Esophagus squamous epithelium (tissue), 4 donors: ENCODE data around the gene FAM111A.

Experiments
- POLR2A ChIP-seq, 4 donors: fragments of 450-650 bp; IDR thresholded peaks; one replicate each; pipeline ENCODE4 v1.6.1; 2017; ENCODE audit warnings: antibody characterized with exemption in 4 of 4, mild to moderate bottlenecking in 4 of 4, moderate library complexity in 3 of 4
- TF ChIP-seq, protein P1 (sequence below), 6 experiments: fragments of 450-650 bp in 4 of 6; fragments of 200-600 bp in 2 of 6; sonication (generic) in 2 of 6; IDR thresholded peaks; one replicate each; pipeline ENCODE4 v1.5.1; 2016 to 2019; ENCODE audit warnings: antibody characterized with exemption in 6 of 6, mild to moderate bottlenecking in 4 of 6, moderate library complexity in 4 of 6

DNA sequence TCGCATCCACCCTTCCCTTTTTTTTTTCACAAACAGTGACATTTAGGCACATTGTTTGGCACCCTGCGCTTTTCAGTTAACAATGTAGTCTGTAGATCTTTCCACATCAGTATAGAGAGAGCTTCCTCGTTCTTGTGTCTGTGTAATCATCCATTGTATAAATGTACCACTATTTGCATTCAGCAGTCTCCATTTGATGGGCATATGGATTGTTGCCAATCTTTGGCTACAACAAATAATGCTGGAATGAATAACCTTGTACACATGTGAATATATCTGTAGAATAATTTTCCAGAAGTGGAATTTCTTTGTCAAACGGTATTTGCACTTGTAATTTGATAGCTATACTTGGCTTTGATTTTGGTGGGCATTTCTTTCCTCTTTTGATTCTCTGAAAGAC is 52.9 kb downstream of the FAM111A start:
- TF ChIP-seq, protein P1, sequence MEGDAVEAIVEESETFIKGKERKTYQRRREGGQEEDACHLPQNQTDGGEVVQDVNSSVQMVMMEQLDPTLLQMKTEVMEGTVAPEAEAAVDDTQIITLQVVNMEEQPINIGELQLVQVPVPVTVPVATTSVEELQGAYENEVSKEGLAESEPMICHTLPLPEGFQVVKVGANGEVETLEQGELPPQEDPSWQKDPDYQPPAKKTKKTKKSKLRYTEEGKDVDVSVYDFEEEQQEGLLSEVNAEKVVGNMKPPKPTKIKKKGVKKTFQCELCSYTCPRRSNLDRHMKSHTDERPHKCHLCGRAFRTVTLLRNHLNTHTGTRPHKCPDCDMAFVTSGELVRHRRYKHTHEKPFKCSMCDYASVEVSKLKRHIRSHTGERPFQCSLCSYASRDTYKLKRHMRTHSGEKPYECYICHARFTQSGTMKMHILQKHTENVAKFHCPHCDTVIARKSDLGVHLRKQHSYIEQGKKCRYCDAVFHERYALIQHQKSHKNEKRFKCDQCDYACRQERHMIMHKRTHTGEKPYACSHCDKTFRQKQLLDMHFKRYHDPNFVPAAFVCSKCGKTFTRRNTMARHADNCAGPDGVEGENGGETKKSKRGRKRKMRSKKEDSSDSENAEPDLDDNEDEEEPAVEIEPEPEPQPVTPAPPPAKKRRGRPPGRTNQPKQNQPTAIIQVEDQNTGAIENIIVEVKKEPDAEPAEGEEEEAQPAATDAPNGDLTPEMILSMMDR (IDR thresholded peaks at IDR 0.05) = no peak
- TF ChIP-seq POLR2A (IDR thresholded peaks at IDR 0.05) = no peak
